DND-41 (cell line): ENCODE data around the gene PAFAH1B2.
"Not testable (repeated sequence)": the region's sequence is repeated elsewhere in the genome, so short reads cannot be mapped to it uniquely, and the experiment has no call there.

ENCODE experiments used
- ATAC-seq: fragments of 200-7000 bp; cut with Tn5 transposase; 3 replicates; pipeline ENCODE4 v1.9.1; 2021; ENCODE audit warnings: low read depth; ENCODE audit not compliant: insufficient read depth
- DNase-seq: peaks from one replicate; pipeline ENCODE4 v3.0.0-alpha.2; 2020
- H2AFZ ChIP-seq: 2 replicates; pipeline ENCODE4 v1.6.0; 2012; ENCODE audit warnings: low read depth, low read length
- H3K27ac ChIP-seq: 2 replicates; pipeline ENCODE4 v1.5.1; 2012; ENCODE audit warnings: low read length, inconsistent platforms
- H3K27me3 ChIP-seq: fragments of 200-600 bp; sonication (generic); 2 replicates; pipeline ENCODE4 v1.6.0; 2012; ENCODE audit warnings: low read length, mild to moderate bottlenecking, inconsistent platforms; ENCODE audit not compliant: insufficient read depth, poor library complexity
- H3K36me3 ChIP-seq: 2 replicates; pipeline ENCODE4 v1.5.1; 2012; ENCODE audit warnings: low read length, inconsistent platforms; ENCODE audit not compliant: insufficient read depth
- H3K4me1 ChIP-seq: 2 replicates; pipeline ENCODE4 v1.5.1; 2012; ENCODE audit warnings: mild to moderate bottlenecking, low read length; ENCODE audit not compliant: insufficient read depth
- H3K4me2 ChIP-seq: 2 replicates; pipeline ENCODE4 v1.6.0; 2012; ENCODE audit warnings: mild to moderate bottlenecking, moderate library complexity, low read length, inconsistent platforms; ENCODE audit not compliant: insufficient read depth
- H3K4me3 ChIP-seq, 2 experiments: fragments of 200-600 bp in 1 of 2; shearing (Covaris generic) in 1 of 2; 2 replicates each; pipeline ENCODE4 v1.5.1; 2012 to 2016; ENCODE audit warnings: inconsistent platforms in 2 of 2, low read length in 2 of 2, mild to moderate bottlenecking in 2 of 2, low read depth in 1 of 2, moderate library complexity in 1 of 2
- H3K79me2 ChIP-seq: 2 replicates; pipeline ENCODE4 v1.6.0; 2012; ENCODE audit warnings: low read length, inconsistent platforms; ENCODE audit not compliant: insufficient read depth
- H3K9ac ChIP-seq: 2 replicates; pipeline ENCODE4 v1.6.0; 2012; ENCODE audit warnings: low read depth, mild to moderate bottlenecking, inconsistent platforms, low read length, moderate library complexity
- H3K9me3 ChIP-seq: 2 replicates; pipeline ENCODE4 v1.5.1; 2012; ENCODE audit warnings: low read length, moderate library complexity, mild to moderate bottlenecking, inconsistent platforms; ENCODE audit not compliant: insufficient read depth, severe bottlenecking
- H4K20me1 ChIP-seq: 2 replicates; pipeline ENCODE4 v1.6.0; 2012; ENCODE audit warnings: low read length; ENCODE audit not compliant: insufficient read depth
- EZH2 ChIP-seq: IDR thresholded peaks from 3 replicates; pipeline ENCODE4 v1.6.1; 2012; ENCODE audit warnings: borderline replicate concordance, low read depth, mild to moderate bottlenecking, moderate library complexity, low read length, inconsistent platforms; ENCODE audit not compliant: severe bottlenecking
- TF ChIP-seq, protein P1 (sequence below): IDR thresholded peaks from 2 replicates; pipeline ENCODE4 v1.5.1; 2012; ENCODE audit warnings: borderline replicate concordance, low read length, moderate library complexity, mild to moderate bottlenecking; ENCODE audit not compliant: poor library complexity, severe bottlenecking; ENCODE audit errors: extremely low read depth

Gene PAFAH1B2

DNA sequence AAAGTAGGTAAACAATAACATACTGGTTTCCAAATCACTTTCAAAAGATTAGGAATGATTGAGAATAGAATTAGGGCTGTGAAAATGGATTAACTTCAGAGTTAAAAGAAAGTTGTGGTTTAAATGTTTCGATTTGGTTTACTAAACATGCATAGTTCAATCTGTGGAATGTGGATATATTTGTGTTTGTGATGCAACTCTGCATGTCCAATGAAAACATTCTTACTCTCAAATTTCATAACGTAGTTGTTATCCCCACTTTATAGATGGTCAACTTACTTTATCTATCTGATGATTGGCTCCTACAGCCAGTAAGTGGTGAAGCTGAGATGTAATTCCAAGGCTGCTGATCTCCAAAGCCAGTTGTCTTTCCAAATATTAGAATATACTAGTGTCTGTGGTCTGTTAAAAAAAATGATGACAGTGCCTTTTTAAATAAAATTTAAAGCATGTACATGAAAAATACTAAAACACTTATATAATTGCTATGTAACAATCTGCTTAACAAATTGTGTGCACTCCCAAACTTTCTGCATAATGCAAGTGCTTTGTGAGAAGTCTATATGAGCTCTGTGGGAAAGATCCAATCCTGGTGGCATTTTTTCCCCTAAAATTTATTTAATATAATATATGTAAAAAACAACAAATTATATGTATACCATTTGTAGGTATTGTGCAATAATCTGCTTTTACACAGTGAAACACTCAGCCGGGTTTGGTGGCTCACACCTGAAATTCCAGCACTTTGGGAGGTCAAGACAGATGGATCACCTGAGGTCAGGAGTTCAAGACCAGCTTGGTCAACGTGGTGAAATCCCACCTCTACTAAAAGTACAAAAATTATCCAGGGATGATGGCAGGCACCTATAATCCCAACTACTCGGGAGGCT, 36.1 kb upstream of the PAFAH1B2 start:
- no peak for TF ChIP-seq EZH2
- TF ChIP-seq, protein P1, sequence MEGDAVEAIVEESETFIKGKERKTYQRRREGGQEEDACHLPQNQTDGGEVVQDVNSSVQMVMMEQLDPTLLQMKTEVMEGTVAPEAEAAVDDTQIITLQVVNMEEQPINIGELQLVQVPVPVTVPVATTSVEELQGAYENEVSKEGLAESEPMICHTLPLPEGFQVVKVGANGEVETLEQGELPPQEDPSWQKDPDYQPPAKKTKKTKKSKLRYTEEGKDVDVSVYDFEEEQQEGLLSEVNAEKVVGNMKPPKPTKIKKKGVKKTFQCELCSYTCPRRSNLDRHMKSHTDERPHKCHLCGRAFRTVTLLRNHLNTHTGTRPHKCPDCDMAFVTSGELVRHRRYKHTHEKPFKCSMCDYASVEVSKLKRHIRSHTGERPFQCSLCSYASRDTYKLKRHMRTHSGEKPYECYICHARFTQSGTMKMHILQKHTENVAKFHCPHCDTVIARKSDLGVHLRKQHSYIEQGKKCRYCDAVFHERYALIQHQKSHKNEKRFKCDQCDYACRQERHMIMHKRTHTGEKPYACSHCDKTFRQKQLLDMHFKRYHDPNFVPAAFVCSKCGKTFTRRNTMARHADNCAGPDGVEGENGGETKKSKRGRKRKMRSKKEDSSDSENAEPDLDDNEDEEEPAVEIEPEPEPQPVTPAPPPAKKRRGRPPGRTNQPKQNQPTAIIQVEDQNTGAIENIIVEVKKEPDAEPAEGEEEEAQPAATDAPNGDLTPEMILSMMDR, result no peak
- H4K20me1 ChIP-seq, result no peaks in the 10 kb centered on the region
- no peak overlapping the region for H2AFZ ChIP-seq
- no peak overlapping the region for H3K27ac ChIP-seq
- no peaks in the 10 kb centered on the region for H3K27me3 ChIP-seq
- H3K4me1 ChIP-seq, result peaks cover 12% of the 10 kb centered on the region
- H3K9me3 ChIP-seq, result no peaks in the 10 kb centered on the region
- H3K4me2 ChIP-seq, result no peak overlapping the region
- ATAC-seq (no peak), DNase-seq (no peak)
- H3K79me2 ChIP-seq, result no peaks in the 10 kb centered on the region
- H3K4me3 ChIP-seq, result no peak overlapping the region
- no peak overlapping the region for H3K9ac ChIP-seq
- H3K36me3 ChIP-seq, result no peaks in the 10 kb centered on the region

DNA sequence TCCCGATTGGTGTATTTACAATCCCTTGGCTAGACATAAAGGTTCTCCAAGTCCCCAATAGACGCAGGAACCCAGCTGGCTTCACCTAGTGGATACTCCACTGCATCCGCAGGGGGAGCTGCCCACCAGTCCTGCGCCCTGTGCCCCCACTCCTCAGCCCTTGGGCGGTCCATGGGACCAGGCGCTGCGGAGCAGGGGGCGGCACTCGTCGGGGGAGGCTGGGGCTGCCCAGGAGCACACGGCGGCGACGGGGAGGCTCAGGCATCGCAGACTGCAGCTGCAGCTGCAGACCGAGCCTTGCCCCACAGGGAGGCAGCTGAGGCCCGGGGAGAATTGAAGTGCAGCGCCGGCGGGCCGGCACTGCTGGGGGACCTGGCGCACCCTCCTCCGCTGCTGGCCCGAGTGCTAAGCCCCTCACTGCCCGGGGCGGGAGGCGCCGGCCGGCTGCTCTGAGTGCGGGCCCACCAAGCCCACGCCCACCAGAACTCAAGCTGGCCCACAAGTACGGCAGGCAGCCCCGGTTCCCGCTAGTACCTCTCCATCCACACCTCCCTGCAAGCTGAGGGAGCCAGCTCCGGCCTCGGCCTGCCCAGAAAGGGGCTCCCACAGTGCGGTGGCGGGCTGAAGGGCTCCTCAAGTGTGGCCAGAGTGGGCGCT, 33.7 kb upstream of the PAFAH1B2 start:
- no peak for ATAC-seq
- H3K9me3 ChIP-seq, result no peaks in the 10 kb centered on the region
- no peaks in the 10 kb centered on the region for H3K36me3 ChIP-seq
- peaks cover 12% of the 10 kb centered on the region for H3K4me1 ChIP-seq
- no peak overlapping the region for H2AFZ ChIP-seq
- no peak overlapping the region for H3K9ac ChIP-seq
- DNase-seq, result no peak
- TF ChIP-seq EZH2, result no peak
- TF ChIP-seq, protein P1, result no peak
- H4K20me1 ChIP-seq, result no peaks in the 10 kb centered on the region
- no peak overlapping the region for H3K4me2 ChIP-seq
- H3K79me2 ChIP-seq, result no peaks in the 10 kb centered on the region
- H3K4me3 ChIP-seq, result no peak overlapping the region
- H3K27me3 ChIP-seq, result no peaks in the 10 kb centered on the region
- H3K27ac ChIP-seq, result no peak overlapping the region

DNA sequence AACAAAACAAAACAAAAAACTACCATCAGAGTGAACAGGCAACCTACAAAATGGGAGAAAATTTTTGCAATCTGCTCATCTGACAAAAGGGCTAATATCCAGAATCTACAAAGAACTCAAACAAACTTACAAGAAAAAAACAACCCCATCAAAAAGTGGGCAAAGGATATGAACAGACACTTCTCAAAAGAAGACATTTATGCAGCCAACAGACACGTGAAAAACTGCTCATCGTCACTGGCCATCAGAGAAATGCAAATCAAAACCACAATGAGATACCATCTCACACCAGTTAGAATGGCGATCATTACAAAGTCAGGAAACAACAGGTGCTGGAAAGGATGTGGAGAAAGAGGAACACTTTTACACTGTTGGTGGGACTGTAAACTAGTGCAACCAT, 31.6 kb upstream of the PAFAH1B2 start:
- H3K9me3 ChIP-seq, H3K79me2 ChIP-seq, H4K20me1 ChIP-seq, H3K4me3 ChIP-seq, H3K9ac ChIP-seq, ATAC-seq, H3K36me3 ChIP-seq, H3K4me2 ChIP-seq, H3K27me3 ChIP-seq: not testable (repeated sequence)
- Histone ChIP-seq H2AFZ (peak overlapping the region; percentile 39; the same call in 1 of the 2 replicates), H3K27ac (peak overlapping the region; percentile 47; the same call in 1 of the 2 replicates), H3K4me1 (peaks cover 12% of the 10 kb centered on the region)
- peak; percentile 26 for DNase-seq

DNA sequence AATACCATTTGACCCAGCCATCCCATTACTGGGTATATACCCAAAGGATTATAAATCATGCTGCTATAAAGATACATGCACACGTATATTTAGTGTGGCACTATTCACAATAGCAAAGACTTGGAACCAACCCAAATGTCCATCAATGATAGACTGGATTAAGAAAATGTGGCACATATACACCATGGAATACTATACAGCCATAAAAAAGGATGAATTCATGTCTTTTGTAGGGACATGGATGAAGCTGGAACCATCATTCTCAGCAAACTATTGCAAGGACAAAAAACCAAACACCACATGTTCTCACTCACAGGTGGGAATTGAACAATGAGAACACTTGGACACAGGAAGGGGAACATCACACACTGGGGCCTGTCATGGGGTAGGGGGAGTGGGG, 31.1 kb upstream of the PAFAH1B2 start:
- H3K36me3 ChIP-seq, H3K9ac ChIP-seq, H3K9me3 ChIP-seq, H2AFZ ChIP-seq, H3K4me2 ChIP-seq, H3K27ac ChIP-seq, H3K27me3 ChIP-seq, DNase-seq, H3K79me2 ChIP-seq, ATAC-seq, H3K4me3 ChIP-seq, H4K20me1 ChIP-seq: not testable (repeated sequence)
- H3K4me1 ChIP-seq, result peaks cover 12% of the 10 kb centered on the region
